SHP77 treated with DMSO at 0.1 percent for 48 hours (cell line): Measurements from ENCODE around the gene FGGY.

Source experiments
- DNase-seq: peaks from one replicate; lab custom pipeline; 2025; lab: John Stamatoyannopoulos, UW

Gene FGGY

DNA sequence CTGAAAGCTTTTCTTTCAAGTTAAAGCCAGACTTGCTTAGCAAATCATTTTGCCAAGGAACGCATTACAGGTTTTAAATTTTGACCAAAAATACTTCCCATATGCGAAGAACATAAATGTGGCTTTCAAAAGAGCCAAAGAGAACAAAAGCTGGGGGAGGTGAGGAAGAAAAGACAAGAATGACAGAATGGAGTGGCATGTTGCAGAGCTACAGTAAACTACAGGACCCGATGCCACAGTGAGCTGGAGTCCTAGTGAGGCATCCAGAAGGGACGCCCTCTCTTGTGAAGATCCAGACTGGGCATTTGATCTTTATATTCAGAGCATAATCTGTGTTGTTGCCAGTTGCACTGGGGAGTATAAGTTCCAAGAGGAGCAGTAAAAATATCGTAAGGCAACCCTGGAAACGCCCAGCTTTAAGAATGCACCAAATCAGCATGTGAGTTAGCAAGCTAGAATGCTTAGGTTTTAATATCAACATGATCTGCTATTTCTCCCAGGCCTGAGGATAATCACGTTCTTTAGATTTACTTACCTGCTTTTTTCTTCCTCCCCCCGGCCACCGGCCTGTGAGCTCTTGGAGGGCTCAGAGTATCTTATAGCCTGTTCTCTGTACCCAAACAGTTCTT, 469.4 kb downstream of the FGGY start:
- no peak for DNase-seq

DNA sequence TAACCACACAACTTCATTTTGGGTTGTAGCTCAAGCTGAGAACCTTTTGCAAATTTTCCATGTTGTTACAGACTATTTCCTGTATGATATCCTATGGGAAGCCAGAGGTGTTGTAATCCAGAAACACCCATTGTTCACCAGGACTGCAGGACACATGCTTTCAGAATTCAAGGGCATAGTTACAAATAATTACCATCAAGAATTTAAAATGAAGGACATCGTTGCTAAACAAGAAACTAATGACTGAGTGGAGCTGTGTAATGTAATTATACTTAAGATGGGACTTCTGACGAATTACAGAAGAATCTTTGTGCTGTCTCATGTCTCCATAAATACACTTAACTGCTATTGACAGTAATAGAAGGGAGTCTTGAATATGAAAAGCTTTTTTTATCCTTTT, 470.2 kb downstream of the FGGY start:
- no peak for DNase-seq

DNA sequence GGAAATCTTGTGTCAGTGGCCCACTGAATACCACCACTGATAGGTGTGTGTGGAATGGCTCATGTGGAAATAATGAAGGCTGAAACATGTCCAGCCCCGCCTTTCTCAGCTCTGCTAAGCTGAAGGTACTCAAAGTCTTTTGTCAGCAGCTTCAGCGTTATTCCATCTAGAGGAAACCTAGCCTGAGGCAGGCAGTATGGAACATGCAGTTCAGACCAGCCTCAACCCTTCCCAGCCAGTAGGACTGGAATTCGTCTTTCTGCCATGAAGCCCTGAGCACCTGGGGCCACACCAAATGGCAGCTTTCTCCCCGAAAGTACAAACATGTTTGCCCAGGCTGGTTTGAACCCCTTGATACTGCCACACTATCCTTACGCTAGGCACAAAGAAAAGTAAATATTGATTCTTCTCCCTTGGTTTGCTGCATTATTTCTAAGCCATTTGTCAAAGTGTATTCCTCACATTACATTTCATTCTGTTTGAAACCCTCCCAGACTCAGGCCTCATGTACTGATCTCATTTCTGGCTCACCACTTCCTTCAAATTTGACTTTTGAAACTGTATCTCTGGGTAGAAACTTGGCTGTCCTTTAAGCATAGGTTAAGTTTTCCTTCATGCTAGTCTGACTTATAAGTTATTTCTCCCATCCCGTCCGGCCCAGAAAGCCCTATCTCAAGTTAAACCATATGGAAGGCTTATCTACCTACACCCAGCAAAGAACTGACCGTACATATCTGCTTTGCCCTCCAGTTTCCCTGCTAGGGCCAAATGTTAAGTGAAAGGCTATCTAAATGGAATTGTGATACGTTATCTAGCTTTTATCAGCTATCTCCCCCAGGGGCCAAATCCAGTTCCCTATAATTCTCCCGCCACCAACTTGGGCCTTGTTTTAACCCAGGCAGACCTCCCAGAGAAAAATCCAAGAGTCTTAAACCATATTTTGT, 472.2 kb downstream of the FGGY start:
- DNase-seq = no peak

DNA sequence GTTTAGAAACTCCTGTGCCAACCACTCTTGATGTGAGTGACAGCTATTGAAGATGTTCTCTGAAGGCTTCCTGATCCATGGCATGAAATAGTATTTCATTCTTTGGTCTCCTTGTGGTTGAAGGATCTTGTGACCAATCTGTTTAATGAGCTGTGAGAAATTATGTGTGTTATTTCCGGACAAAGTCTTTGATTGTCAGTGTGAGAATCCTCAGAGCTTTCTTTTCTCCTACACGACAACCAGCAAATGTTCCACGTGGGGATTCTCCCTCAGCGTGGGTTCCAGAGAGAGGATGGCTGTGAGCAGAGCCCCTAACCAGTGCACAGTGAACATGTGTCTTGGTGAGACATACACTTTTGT, 472.8 kb downstream of the FGGY start:
- no peak for DNase-seq

DNA sequence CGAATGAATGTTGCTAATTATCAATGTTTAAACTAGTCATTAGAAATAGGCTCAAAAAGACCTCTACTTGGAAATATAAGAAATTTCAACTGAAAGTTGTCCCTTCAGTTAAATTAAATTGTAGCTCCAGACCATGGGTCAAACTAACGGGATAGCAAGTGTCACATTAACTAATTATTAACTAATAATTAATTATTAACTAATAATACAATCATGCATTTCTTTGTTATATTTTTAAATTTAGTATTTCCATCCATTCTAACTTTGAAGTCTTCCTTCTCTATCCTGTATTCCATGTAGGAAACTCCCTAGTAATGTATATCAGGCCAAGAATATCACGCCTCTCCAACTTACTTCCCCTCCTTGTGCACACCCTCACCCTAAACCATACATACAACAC, 474.5 kb downstream of the FGGY start:
- DNase-seq = no peak

DNA sequence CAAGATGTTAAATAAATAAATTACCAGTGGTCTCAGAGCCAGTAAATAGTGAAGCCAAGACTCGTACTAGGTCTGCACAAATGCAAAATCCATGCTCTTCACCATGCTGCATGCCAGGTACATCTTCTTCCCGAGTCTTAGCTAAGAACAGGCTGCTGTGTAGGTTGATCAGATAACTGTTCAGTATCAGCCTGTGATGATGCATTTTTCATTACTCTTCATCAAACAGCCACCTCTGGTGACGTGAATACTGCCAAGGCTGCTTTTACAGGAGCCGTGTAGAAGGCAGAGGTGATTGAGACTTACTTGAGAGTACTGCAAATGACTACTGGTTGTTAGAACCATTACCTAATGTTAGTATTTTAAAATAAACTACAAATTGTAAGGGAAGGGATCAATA, 478.6 kb downstream of the FGGY start:
- no peak for DNase-seq

DNA sequence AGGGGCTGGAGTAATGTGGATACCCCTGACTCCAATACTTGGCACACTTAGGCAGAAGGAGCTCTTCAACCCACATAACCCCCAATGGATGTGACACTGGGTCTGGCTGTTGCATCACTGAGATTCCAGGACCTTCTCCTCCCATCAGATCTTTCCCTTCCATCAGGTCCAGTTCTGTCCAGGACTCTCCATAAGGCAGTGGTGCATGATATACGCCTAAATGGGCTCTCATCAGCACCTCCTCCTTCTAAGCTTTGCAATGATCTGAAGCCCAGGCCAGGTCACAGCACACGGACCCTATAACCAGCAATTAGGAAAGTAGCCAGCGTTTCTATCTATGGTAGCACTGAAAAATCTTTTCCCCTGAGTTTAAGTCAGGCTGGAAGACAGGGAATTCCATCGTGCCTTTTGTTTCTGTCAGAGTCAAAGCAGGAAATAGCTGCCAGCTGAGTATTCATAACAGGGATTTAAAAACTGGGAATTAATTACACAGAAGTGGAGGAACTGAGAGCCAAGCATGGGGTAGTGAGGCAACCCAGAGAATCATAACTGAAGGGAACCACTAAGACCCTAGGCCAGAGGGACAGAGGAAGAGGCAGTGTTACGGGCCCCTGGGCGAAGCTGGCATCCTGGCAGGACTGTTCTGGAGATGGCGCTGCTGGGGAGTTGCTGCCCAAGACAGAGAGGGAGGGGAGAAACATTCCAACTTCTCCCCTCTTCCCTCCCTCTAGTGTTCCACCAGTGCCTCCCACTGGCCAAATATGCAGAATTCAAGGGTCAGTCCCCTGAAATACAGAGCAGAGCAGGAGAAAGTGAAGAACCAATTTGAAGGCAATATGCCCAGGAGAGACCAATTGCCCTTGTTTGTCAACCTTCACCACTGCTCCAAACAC, 480.3 kb downstream of the FGGY start:
- no peak for DNase-seq

DNA sequence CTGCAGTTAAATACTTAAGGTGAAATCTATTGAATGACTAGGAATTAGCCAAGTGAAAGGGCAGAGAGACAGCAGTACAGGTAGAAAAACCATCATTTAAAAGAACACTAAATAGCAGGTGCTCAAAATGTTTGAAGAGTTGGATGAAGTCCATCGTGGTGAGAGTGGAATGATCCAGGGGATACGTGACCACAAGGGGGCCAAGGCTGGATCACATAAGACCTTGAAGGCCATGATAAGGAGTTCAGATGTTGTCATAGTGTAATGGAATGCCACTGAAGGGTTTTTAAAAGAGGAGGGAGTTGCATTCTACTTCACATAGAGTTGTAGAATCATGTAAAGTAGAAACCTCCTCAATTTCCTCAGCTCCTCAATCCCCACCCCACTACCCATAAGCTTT, 483.1 kb downstream of the FGGY start:
- DNase-seq = no peak

DNA sequence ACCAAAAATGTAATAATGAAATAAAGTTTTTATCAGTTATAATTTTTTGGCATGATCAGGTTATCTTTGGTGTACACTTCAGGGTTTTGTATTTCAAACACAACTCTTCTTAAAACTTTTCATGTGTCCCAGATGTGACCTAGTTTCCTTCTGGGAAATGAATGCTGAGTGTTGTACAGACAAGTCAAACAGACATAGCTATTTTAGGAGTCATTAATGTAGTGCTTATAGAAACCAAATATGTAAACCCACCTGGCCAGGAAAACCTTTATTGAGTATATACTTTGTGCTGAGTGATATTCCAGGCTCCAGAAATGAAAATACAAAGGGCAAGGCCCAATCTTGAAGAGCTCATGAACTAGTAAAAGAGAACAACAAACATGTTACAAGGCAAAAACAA, 491.9 kb downstream of the FGGY start:
- no peak for DNase-seq

DNA sequence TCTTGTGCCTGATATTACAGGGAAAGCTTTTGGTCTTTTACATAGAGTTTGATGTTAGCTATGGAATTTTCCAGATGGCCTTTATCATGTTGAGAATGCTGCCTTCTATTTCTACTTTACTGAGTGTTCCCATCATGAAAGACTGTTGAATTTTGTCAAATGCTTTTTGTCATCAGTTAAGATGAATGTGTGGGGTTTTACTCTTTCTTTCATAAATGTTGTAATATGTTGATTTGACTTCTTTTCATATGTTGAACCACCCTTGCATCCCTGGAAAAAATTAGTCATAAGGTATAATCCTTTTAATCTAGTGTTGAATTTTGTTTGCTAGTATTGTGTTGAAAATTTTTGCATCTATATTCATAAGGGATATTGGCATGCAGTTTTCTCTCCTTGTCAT, 501.7 kb downstream of the FGGY start:
- no peak for DNase-seq

DNA sequence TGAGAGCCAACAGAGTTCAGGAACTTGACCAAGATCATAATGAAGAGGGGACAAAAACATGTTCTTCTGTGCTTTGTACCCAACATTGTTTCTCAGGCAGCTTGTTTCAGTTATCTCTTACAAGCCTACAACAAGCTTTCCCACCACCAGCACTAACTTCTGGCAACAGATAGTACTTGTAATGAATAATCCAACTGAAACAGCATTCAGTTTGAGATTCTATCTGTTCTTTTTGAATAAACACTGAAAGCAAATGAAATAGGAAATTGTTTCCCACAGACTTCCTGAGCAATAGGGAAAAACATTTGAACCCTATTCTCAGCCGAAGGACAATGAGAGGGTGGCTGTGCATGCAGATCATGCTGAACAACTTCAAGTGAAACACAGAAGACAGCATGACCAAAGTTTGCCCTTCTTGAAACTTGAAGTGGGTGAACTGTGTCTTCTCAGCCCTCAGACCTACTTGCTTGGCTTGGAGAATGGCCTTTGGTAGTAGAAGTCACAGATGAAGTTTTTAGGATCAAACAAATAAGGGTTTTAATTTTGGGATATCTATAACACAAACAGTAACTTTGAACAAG, 506.7 kb downstream of the FGGY start:
- no peak for DNase-seq

DNA sequence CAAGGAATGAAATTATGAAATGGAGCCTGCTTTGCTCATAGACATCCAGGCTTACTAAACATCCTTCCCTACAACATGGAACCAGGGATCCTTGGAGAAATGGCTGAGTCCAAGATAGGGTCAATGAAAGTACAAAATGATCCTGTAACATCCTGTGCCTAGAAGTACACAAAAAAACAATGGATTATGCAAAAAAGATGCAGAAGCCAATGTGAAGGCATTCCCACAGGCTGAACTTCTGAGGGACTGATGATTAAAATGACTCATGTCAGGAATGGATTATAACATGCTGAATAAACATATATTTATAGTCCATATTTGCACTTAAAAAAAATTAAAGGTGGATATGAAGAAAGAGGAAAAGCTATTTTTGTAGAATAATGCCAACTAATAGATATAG, 507.4 kb downstream of the FGGY start:
- no peak for DNase-seq

DNA sequence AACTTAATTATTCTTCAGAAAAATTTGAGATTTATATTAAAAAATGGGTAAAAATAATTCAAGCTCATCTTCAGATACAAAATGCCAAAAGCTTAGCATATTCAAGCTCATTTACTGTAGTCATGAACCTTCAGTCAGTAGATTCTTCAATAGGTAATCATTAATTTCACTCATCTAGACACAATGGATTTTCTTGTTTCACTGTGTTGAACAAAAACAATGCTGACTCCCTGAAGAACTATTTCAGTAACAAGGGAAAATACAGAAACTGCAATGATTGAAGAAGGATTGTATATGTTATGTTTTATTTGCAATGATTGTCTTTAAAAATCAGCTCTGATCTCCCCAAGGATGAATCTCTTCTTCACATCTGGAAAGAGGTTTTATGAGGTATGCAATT, 508.7 kb downstream of the FGGY start:
- no peak for DNase-seq
